ENCODE data around the gene C2CD2L. TPM values are rescaled to one million over a fixed set of nuclear protein-coding genes. Genes with fewer than 3 reads are reported as not detected.

Gene C2CD2L
- total RNA-seq, 2 donors from 2014 or later, result 5.4 to 20.8 TPM

DNA sequence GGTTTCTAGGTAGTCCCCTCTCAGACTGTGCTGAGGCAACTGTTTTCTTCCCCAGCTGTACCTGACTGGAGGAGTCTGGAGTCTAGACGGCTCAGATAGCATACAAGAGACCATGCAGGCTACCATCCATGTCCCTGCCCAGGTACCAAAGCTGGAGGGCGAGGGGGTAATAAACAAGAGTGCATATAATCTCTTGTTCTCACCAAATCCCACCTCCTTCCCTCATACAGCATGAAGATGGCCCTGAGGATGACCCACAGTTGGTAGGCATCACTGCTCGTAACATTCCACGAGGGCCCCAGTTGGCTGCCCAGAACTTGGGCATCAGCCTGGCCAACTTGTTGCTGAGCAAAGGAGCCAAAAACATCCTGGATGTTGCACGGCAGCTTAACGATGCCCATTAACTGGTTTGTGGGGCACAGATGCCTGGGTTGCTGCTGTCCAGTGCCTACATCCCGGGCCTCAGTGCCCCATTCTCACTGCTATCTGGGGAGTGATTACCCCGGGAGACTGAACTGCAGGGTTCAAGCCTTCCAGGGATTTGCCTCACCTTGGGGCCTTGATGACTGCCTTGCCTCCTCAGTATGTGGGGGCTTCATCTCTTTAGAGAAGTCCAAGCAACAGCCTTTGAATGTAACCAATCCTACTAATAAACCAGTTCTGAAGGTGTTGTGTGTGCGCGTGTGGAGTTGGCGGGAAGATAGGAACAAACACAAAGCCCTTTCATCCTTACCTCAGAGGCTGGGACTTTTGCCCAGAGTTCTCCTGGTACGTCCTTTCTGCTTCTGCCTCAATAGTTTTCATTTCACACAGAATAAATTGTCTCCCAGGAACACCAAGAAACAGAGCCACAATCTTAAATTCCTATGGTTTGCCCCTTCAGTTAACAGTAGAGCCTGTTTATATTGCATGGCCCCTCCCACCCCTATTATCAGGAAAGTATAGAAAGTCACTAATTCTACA is 14.0 kb upstream of the C2CD2L start:
- WGBS, 2 donors, result 45% methylated on average over 8 to 12 of the region's 12 CpGs
- no peak overlapping the region for H3K4me3 ChIP-seq
- no peak for ATAC-seq
- H3K27me3 ChIP-seq, result no peaks in the 10 kb centered on the region
- H3K9me3 ChIP-seq, result no peaks in the 10 kb centered on the region
- peak overlapping the region; percentile 4 to 95 (median 92) for H3K27ac ChIP-seq
- intact Hi-C loops (cut with DNase I), result no loop called here
- H3K4me1 ChIP-seq, result peaks cover 22% of the 10 kb centered on the region
- peaks cover 0 to 10% of the 10 kb centered on the region in 2 donors for H3K36me3 ChIP-seq (replicated peaks in 1 of 2; ENCODE audit: insufficient read depth in 1 of 2, low read depth in 2 of 2)
- no peak for TF ChIP-seq POLR2A (IDR thresholded peaks at IDR 0.05)
- TF ChIP-seq, protein P1, sequence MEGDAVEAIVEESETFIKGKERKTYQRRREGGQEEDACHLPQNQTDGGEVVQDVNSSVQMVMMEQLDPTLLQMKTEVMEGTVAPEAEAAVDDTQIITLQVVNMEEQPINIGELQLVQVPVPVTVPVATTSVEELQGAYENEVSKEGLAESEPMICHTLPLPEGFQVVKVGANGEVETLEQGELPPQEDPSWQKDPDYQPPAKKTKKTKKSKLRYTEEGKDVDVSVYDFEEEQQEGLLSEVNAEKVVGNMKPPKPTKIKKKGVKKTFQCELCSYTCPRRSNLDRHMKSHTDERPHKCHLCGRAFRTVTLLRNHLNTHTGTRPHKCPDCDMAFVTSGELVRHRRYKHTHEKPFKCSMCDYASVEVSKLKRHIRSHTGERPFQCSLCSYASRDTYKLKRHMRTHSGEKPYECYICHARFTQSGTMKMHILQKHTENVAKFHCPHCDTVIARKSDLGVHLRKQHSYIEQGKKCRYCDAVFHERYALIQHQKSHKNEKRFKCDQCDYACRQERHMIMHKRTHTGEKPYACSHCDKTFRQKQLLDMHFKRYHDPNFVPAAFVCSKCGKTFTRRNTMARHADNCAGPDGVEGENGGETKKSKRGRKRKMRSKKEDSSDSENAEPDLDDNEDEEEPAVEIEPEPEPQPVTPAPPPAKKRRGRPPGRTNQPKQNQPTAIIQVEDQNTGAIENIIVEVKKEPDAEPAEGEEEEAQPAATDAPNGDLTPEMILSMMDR (IDR thresholded peaks at IDR 0.05), result no peak
- peak in 3 of 4 donors; percentile 44 to 53 (median 50) for DNase-seq

DNA sequence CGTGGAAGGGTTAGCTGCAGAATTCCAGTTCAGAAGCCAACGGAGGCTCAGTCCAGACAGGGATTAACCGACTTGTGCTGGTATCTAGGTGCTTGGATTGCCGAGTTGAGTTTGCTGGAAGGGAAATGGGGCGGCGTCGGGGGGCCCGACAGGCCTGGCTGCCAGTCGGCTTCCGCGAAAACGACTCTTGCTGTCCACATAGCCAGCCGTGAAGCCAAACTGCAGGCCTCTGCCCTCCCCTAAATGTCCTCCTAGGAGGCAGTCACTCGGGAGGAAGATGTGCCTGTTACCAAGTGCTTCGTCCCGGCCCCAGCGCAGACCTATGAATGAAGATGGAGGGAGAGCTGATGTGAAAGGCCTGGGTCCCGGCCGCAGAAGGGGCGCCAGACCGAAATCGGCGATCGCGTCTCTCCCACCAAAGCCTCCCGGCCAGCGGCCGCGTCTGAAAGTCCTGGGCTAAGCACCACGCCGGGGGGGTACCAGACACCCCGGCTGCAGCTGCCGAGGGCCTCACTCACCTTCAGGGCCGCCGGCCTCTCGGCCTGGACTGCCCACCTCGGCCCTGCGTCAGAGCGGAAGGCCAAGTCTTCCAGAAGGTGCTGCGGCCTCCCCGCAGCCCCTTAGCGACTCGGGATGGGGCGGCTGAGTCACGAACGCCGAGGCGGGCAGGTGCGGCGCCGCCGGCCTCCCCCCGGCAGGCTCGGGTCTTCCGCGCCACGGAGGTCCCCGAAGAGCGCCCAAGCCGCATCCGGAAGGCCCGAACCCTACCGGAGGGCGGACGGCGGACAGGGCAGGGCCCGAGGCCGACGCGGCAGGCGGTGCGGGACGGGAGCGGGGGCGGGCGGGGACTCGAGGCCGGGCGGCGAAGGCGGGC is 13.0 kb upstream of the C2CD2L start:
- Histone ChIP-seq H3K4me3 (peak overlapping the region; percentile 80 to 87), H3K27ac (peak overlapping the region; percentile 79 to 95 (median 92)), H3K27me3 (no peaks in the 10 kb centered on the region), H3K36me3 (replicated peaks in 1 of 2; ENCODE audit: insufficient read depth in 1 of 2, low read depth in 2 of 2) (peaks cover 0 to 12% of the 10 kb centered on the region in 2 donors), H3K4me1 (peaks cover 22% of the 10 kb centered on the region), H3K9me3 (no peaks in the 10 kb centered on the region)
- 0 to 1% methylated on average over 7 to 51 of the region's 81 CpGs for WGBS, 2 donors
- intact Hi-C loops (cut with DNase I), result no loop called here
- peak in 3 of 4 donors; percentile 34 to 49 (median 44) for DNase-seq
- TF ChIP-seq POLR2A (IDR thresholded peaks at IDR 0.05), result no peak
- TF ChIP-seq, protein P1 (IDR thresholded peaks at IDR 0.05), result no peak
- peak; percentile 12 for ATAC-seq

DNA sequence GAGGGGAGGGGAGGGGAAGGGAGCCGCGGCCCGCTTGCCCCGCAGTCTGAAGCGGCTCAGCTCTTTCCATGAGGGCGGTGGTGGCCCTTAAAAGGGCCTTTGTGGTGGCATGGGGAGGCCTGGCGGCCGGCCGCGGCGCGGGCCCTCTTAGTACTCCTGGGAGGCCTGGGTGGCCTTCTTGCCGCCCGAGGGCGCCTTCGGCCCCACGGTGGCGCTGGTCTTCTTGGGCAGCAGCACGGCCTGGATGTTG is 12.4 kb upstream of the C2CD2L start:
- TF ChIP-seq, protein P1 (IDR thresholded peaks at IDR 0.05), result peak; percentile 72 to 87 (median 80)
- TF ChIP-seq POLR2A (IDR thresholded peaks at IDR 0.05), result no peak
- ATAC-seq (peak; percentile 78), DNase-seq (peak; percentile 89 to 92 (median 92))
- Histone ChIP-seq H3K27ac (peak overlapping the region; percentile 79 to 95 (median 92)), H3K36me3 (replicated peaks in 1 of 2; ENCODE audit: insufficient read depth in 1 of 2, low read depth in 2 of 2) (peaks cover 0 to 12% of the 10 kb centered on the region in 2 donors), H3K27me3 (no peaks in the 10 kb centered on the region), H3K4me1 (peaks cover 22% of the 10 kb centered on the region), H3K4me3 (peak overlapping the region; percentile 80 to 87), H3K9me3 (no peaks in the 10 kb centered on the region)
- 0% methylated on average over 8 of the region's 19 CpGs; no CpG with 5 or more reads in 1 of the 2 donors for WGBS, 2 donors
- intact Hi-C loops (cut with DNase I), result no loop called here

DNA sequence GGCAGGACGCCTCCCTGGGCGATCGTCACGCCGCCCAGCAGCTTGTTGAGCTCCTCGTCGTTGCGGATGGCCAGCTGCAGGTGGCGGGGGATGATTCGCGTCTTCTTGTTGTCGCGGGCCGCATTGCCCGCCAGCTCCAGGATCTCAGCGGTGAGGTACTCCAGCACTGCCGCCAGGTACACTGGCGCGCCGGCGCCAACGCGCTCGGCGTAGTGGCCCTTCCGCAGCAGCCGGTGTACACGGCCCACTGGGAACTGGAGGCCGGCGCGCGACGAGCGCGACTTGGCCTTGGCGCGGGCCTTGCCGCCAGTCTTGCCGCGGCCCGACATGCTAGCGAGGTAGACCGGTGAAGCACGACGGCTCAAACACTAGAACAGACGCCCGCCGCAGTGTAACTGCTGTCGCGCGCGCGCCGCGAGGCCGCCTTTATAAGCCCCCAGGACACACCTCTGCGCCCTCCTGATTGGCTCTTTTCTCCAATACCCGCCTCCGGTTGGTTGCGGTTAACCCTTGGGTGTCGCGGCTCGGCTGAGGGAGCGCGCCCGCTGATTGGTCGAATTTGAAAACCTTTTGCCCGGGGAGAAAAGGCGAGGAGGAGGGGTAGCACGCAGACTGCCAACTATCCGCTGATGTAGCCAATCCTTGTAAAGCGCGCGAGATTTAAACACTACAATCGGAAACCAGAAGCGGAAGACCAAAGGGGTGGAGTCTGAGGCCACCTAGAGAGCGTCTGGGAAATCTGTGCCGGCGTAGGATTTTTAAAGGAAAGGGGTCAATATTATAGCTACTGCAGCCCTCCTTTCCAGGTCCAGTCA is 11.9 kb upstream of the C2CD2L start:
- intact Hi-C loops (cut with DNase I), result no loop called here
- Histone ChIP-seq H3K36me3 (replicated peaks in 1 of 2; ENCODE audit: insufficient read depth in 1 of 2, low read depth in 2 of 2) (peaks cover 0 to 12% of the 10 kb centered on the region in 2 donors), H3K4me1 (peaks cover 28% of the 10 kb centered on the region), H3K9me3 (no peaks in the 10 kb centered on the region), H3K4me3 (peak overlapping the region; percentile 80 to 87), H3K27ac (peak overlapping the region; percentile 79 to 95 (median 92)), H3K27me3 (no peaks in the 10 kb centered on the region)
- whole genome bisulfite sequencing, 2 donors, result 0% methylated on average over 13 to 79 of the region's 79 CpGs
- ATAC-seq, result peak; percentile 94
- DNase-seq, result peak; percentile 99 to 100 (median 100)
- peak; percentile 99 to 100 (median 99) for TF ChIP-seq POLR2A (IDR thresholded peaks at IDR 0.05)
- TF ChIP-seq, protein P1 (IDR thresholded peaks at IDR 0.05), result peak in 4 of 7 experiments; percentile 7 to 39 (median 32)
